Esophagus squamous epithelium (tissue), 5 donors: ENCODE measurements around the gene ADRA2B. TPM values are rescaled to one million over a fixed set of nuclear protein-coding genes. Genes with fewer than 3 reads are reported as not detected.

ENCODE experiments used
- DNase-seq: peaks from one replicate; lab custom pipeline; 2025; lab: John Stamatoyannopoulos, UW
- H3K27ac ChIP-seq, 4 donors: fragments of 200-600 bp; sonication (generic); one replicate each; pipeline ENCODE4 v1.5.1; 2016 to 2019; ENCODE audit warnings: mild to moderate bottlenecking in 1 of 4
- H3K27me3 ChIP-seq, 4 donors: fragments of 200-600 bp; sonication (generic); 1 replicate in 3 of 4; 2 replicates in 1 of 4; pipeline versions ENCODE4 v1.5.1 to v1.6.0; 2017 to 2021; ENCODE audit warnings: antibody characterized with exemption in 1 of 4
- H3K36me3 ChIP-seq, 3 donors: fragments of 200-600 bp; sonication (generic); one replicate each; pipeline ENCODE4 v1.5.1; 2016 to 2019
- H3K4me1 ChIP-seq, 3 donors: fragments of 200-600 bp; sonication (generic); one replicate each; pipeline ENCODE4 v1.5.1; 2017 to 2019
- H3K4me3 ChIP-seq, 4 donors: fragments of 200-600 bp; sonication (generic); 1 replicate in 3 of 4; 2 replicates in 1 of 4; pipeline ENCODE4 v1.5.1; 2016 to 2019; ENCODE audit warnings: mild to moderate bottlenecking in 2 of 4, moderate library complexity in 1 of 4
- H3K9me3 ChIP-seq, 3 donors: fragments of 200-600 bp; sonication (generic); one replicate each; pipeline ENCODE4 v1.5.1; 2016 to 2019
- CTCF ChIP-seq, 6 experiments: fragments of 450-650 bp in 4 of 6; fragments of 200-600 bp in 2 of 6; sonication (generic) in 2 of 6; IDR thresholded peaks; one replicate each; pipeline ENCODE4 v1.5.1; 2016 to 2019; ENCODE audit warnings: antibody characterized with exemption in 6 of 6, mild to moderate bottlenecking in 4 of 6, moderate library complexity in 4 of 6
- POLR2A ChIP-seq, 4 donors: fragments of 450-650 bp; IDR thresholded peaks; one replicate each; pipeline ENCODE4 v1.6.1; 2017; ENCODE audit warnings: antibody characterized with exemption in 4 of 4, mild to moderate bottlenecking in 4 of 4, moderate library complexity in 3 of 4
- WGBS, 2 donors: methylation state at CpG; one replicate each; pipeline ENCODE4 v1.1.5; 2018; 5-methylcytosine and 5-hydroxymethylcytosine counted together
- intact Hi-C: fragments of 100-400 bp; cut with DNase I; formaldehyde crosslinking; loops from one replicate; pipeline ENCODE4 v1.15.0; 2022
- total RNA-seq, 4 donors: library from RNA; depleted of rRNA; stranded (reverse); fragments of >200 nt; gene quantifications; one replicate each; pipeline ENCODE4 v1.1.0, GENCODE V29; 2016
- donor health status: DM: yes; HTN: yes; CAD: no.

The ADRA2B gene
- total RNA-seq, 4 donors from 2014 or later: 0.04 to 1.2 (median 0.38) TPM; not detected in 1

GRCh38 chr2:96122391-96122790, 6.0 kb upstream of the ADRA2B start:
- no peak for DNase-seq
- Histone ChIP-seq H3K27me3 (peaks cover 0 to 74% (median 3%) of the 10 kb centered on the region in 4 donors), H3K36me3 (no peaks in the 10 kb centered on the region), H3K27ac (no peak overlapping the region), H3K4me3 (no peak overlapping the region), H3K4me1 (peaks cover under 1 to 9% (median 4%) of the 10 kb centered on the region in 3 donors), H3K9me3 (no peaks in the 10 kb centered on the region)
- WGBS, 2 donors: 71% methylated on average over 1 of the region's 5 CpGs; no CpG with 5 or more reads in 1 of the 2 donors
- intact Hi-C loops: no loop called here
- TF ChIP-seq POLR2A (IDR thresholded peaks at IDR 0.05) (no peak), CTCF (IDR thresholded peaks at IDR 0.05) (no peak)

GRCh38 chr2:96121414-96121813, 5.0 kb upstream of the ADRA2B start:
- intact Hi-C loops: no loop called here

GRCh38 chr2:96120991-96121390, 4.6 kb upstream of the ADRA2B start:
- Histone ChIP-seq H3K4me3 (no peak overlapping the region), H3K27ac (no peak overlapping the region), H3K36me3 (no peaks in the 10 kb centered on the region), H3K27me3 (peaks cover 0 to 88% (median 3%) of the 10 kb centered on the region in 4 donors), H3K9me3 (no peaks in the 10 kb centered on the region), H3K4me1 (peaks cover 7 to 23% (median 14%) of the 10 kb centered on the region in 3 donors)
- intact Hi-C loops: no loop called here
- no peak for DNase-seq
- 55 to 65% methylated on average over 7 of the region's 7 CpGs for WGBS, 2 donors
- TF ChIP-seq POLR2A (IDR thresholded peaks at IDR 0.05) (no peak), CTCF (IDR thresholded peaks at IDR 0.05) (no peak)

More at GRCh38 chr2:96121414-96121813, 5.0 kb upstream of the ADRA2B start:
- TF ChIP-seq POLR2A (IDR thresholded peaks at IDR 0.05): no peak
- TF ChIP-seq CTCF (IDR thresholded peaks at IDR 0.05): no peak
- Histone ChIP-seq H3K4me3 (no peak overlapping the region), H3K27me3 (peaks cover 0 to 84% (median 3%) of the 10 kb centered on the region in 4 donors), H3K36me3 (no peaks in the 10 kb centered on the region), H3K4me1 (peaks cover 4 to 19% (median 10%) of the 10 kb centered on the region in 3 donors), H3K27ac (no peak overlapping the region), H3K9me3 (no peaks in the 10 kb centered on the region)
- WGBS, 2 donors: 90 to 91% methylated on average over 4 of the region's 4 CpGs
- DNase-seq: no peak

GRCh38 chr2:96120091-96120720, 3.8 kb upstream of the ADRA2B start:
- intact Hi-C loops: no loop called here
- Histone ChIP-seq H3K4me3 (no peak overlapping the region), H3K9me3 (no peaks in the 10 kb centered on the region), H3K4me1 (peaks cover 7 to 27% (median 16%) of the 10 kb centered on the region in 3 donors), H3K27me3 (peaks cover 0 to 91% (median 3%) of the 10 kb centered on the region in 4 donors), H3K36me3 (no peaks in the 10 kb centered on the region), H3K27ac (no peak overlapping the region)
- TF ChIP-seq CTCF (IDR thresholded peaks at IDR 0.05) (no peak), POLR2A (IDR thresholded peaks at IDR 0.05) (no peak)
- DNase-seq: no peak
- 46 to 53% methylated on average over 11 of the region's 11 CpGs for WGBS, 2 donors

GRCh38 chr2:96119389-96119751, 3.0 kb upstream of the ADRA2B start:
- intact Hi-C loops: no loop called here
- H3K4me3 ChIP-seq: no peak overlapping the region
- no peak overlapping the region for H3K27ac ChIP-seq
- H3K4me1 ChIP-seq: peaks cover 7 to 27% (median 16%) of the 10 kb centered on the region in 3 donors
- no peak for DNase-seq
- H3K9me3 ChIP-seq: no peaks in the 10 kb centered on the region
- 98 to 100% methylated on average over 3 to 5 of the region's 5 CpGs for WGBS, 2 donors
- no peak for TF ChIP-seq POLR2A (IDR thresholded peaks at IDR 0.05)
- no peak for TF ChIP-seq CTCF (IDR thresholded peaks at IDR 0.05)
- H3K36me3 ChIP-seq: no peaks in the 10 kb centered on the region
- peaks cover 0 to 90% (median 3%) of the 10 kb centered on the region in 4 donors for H3K27me3 ChIP-seq
